Lower lobe of right lung (tissue), 2 donors: Measurements from ENCODE around the gene SND1. TPM values are rescaled to one million over a fixed set of nuclear protein-coding genes. Genes with fewer than 3 reads are reported as not detected.

Experiments
- ATAC-seq, 2 donors: fragments of 200-7000 bp; cut with Tn5 transposase; one replicate each; pipeline ENCODE4 v1.9.1; 2020 to 2022; ENCODE audit warnings: mild to moderate bottlenecking in 2 of 2, moderate library complexity in 2 of 2
- DNase-seq: peaks from one replicate; pipeline ENCODE4 v3.0.0-alpha.2; 2020
- H3K27ac ChIP-seq: fragments of 200-600 bp; one replicate; pipeline ENCODE4 v1.8.0; 2022
- H3K27me3 ChIP-seq: fragments of 200-600 bp; one replicate; pipeline ENCODE4 v1.8.0; 2022; ENCODE audit warnings: low read depth
- H3K36me3 ChIP-seq: fragments of 200-600 bp; one replicate; pipeline ENCODE4 v1.8.0; 2022; ENCODE audit warnings: mild to moderate bottlenecking
- H3K4me1 ChIP-seq: fragments of 200-600 bp; one replicate; pipeline ENCODE4 v1.8.0; 2022
- H3K4me3 ChIP-seq: fragments of 200-600 bp; one replicate; pipeline ENCODE4 v1.8.0; 2022; ENCODE audit warnings: mild to moderate bottlenecking
- H3K9me3 ChIP-seq: fragments of 200-600 bp; one replicate; pipeline ENCODE4 v1.8.0; 2022
- intact Hi-C: fragments of 100-400 bp; cut with DNase I; formaldehyde crosslinking; loops from one replicate; pipeline ENCODE4 v1.11.0; 2022
- total RNA-seq: library from RNA; stranded (reverse); fragmentation: NEBNext Ultra II Directional; extraction: Animal tissue kit (Norgen Biotek cat#: 25700); gene quantifications from one replicate; pipeline ENCODE4 v1.2.1, GENCODE V29; 2021
- TF ChIP-seq, protein P1 (sequence below): fragments of 200-600 bp; IDR thresholded peaks from one replicate; pipeline ENCODE4 v1.8.0; 2022; ENCODE audit warnings: antibody characterized with exemption, mild to moderate bottlenecking
- donor health status: DM: no; HTN: yes; CAD: no; lungs with severe emphysema.

Gene SND1
- total RNA-seq, 1 donor from 2014 or later = 142 TPM

DNA sequence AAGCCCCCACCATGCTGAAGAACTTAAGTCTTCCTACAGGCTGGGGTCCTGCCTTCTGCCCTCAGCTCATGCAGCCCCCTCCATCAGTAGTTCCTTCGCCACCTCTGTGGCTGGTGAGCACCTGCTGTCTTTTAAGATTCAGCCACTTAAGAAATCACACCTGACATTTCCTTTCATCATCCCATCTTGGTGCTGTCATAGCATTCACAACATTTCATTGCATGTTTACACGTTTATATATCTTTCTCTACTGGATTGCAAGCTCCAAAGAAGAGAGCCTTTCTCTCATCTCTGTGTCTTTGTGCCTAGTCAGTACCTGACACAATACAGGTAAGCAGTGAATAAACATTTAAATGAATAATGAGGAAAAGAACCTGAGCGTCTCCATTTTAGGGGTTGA, 38.3 kb downstream of the SND1 start:
- H3K9me3 ChIP-seq = no peaks in the 10 kb centered on the region
- H3K36me3 ChIP-seq = peaks cover 69% of the 10 kb centered on the region
- H3K4me1 ChIP-seq = peaks cover 4% of the 10 kb centered on the region
- DNase-seq (no peak), ATAC-seq (no peak)
- intact Hi-C loops = no loop called here
- H3K27ac ChIP-seq = no peak overlapping the region
- H3K27me3 ChIP-seq = no peaks in the 10 kb centered on the region
- no peak overlapping the region for H3K4me3 ChIP-seq
- TF ChIP-seq, protein P1, sequence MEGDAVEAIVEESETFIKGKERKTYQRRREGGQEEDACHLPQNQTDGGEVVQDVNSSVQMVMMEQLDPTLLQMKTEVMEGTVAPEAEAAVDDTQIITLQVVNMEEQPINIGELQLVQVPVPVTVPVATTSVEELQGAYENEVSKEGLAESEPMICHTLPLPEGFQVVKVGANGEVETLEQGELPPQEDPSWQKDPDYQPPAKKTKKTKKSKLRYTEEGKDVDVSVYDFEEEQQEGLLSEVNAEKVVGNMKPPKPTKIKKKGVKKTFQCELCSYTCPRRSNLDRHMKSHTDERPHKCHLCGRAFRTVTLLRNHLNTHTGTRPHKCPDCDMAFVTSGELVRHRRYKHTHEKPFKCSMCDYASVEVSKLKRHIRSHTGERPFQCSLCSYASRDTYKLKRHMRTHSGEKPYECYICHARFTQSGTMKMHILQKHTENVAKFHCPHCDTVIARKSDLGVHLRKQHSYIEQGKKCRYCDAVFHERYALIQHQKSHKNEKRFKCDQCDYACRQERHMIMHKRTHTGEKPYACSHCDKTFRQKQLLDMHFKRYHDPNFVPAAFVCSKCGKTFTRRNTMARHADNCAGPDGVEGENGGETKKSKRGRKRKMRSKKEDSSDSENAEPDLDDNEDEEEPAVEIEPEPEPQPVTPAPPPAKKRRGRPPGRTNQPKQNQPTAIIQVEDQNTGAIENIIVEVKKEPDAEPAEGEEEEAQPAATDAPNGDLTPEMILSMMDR = no peak

DNA sequence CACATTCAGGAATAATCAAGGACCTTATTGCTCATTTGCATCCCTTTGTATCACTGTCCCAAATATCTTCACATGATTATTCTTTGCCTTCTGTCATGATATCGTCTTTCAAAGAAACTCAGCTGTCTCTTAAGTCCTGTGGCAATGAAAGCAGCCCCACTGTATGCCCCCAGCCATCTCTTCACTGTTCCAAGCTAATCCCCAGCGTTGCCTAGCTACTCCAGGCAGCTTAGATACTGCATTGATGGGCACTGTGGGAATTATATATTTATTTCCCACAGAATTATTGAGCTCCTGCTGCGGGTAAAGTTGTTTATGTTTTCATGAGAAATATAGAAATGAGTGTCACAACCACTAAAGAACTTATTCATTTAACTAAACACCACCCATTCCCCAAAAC, 38.8 kb downstream of the SND1 start:
- TF ChIP-seq, protein P1 = no peak
- Histone ChIP-seq H3K27me3 (no peaks in the 10 kb centered on the region), H3K9me3 (no peaks in the 10 kb centered on the region), H3K4me3 (no peak overlapping the region), H3K27ac (no peak overlapping the region), H3K36me3 (peaks cover 73% of the 10 kb centered on the region), H3K4me1 (no peaks in the 10 kb centered on the region)
- ATAC-seq (no peak), DNase-seq (no peak)
- intact Hi-C loops = no loop called here

DNA sequence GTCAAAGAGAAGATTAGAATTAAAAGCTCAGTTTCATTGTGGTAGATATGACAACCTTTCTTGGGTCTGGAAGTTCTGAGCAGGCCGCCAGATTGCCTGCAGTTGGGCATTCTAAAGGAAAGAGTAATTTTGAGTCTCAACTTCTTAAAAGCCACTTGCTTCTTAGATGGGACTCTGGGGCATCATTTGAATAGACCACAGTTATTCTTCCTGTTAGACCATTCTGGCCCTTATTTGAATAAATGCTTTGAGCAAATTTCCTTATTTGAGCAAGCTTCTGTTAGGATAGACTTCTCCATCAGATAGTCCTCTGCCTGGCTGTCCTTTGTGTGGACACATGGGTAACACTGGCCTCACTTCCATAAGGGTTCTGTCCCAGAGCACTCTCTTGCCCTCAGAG, 40.2 kb downstream of the SND1 start:
- peaks cover 77% of the 10 kb centered on the region for H3K36me3 ChIP-seq
- no peak for ATAC-seq

DNA sequence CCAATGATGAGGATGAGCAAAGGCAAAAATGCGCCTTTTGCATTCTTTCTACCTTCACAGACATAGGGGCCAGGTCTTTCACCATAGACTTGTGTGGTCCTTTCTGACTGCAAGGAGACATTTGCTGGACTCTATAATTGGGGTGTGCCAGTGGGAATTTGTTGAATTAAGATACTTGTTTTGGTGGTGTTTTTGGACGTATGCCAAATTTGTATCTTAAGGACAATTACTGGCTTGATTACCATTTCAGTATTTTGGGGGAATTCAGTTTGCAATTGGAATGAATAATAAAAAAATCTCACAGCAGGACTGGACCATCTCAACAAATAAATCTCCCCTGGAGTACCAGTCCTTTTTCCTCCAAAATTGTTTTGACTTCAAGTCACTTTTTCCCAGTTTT, 47.9 kb downstream of the SND1 start:
- no peaks in the 10 kb centered on the region for H3K4me1 ChIP-seq
- DNase-seq = no peak
- peaks cover 85% of the 10 kb centered on the region for H3K36me3 ChIP-seq
- ATAC-seq = no peak
- H3K4me3 ChIP-seq = no peak overlapping the region
- no peak overlapping the region for H3K27ac ChIP-seq
- H3K27me3 ChIP-seq = no peaks in the 10 kb centered on the region
- TF ChIP-seq, protein P1 = no peak
- intact Hi-C loops = no loop called here
- no peaks in the 10 kb centered on the region for H3K9me3 ChIP-seq

More for the DNA sequence above, 40.2 kb downstream of the SND1 start:
- Histone ChIP-seq H3K4me3 (no peak overlapping the region), H3K27ac (no peak overlapping the region), H3K9me3 (no peaks in the 10 kb centered on the region), H3K27me3 (no peaks in the 10 kb centered on the region), H3K4me1 (no peaks in the 10 kb centered on the region)
- no peak for DNase-seq
- intact Hi-C loops = no loop called here
- TF ChIP-seq, protein P1 = no peak

DNA sequence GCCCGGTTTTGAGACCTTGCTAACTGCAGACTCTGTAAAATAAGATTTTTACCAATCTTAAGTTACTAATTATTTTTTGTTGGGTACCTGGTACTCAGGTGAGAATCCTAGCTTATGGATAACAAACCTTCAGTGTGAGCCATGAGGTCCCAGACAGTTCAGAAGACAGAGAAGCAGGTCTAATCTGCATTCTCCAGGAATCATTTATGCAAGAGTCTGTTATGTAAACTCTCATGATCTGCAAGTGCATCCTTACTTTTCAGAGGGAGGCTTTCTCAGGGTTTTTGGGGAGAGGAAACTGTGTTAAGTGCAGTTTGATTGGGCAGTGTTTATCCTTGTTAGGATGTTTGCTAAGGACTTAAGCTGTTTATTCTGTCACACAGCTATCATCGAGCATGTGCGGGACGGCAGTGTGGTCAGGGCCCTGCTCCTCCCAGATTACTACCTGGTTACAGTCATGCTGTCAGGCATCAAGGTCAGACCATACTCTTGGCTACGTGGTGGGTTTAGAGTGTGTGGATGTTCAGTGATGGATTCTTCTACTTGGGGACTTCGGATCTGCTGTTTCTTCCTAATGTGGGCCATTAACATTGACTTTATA, 50.2 kb downstream of the SND1 start:
- no peak for DNase-seq
- peak in 1 of 2 donors; percentile 38 for ATAC-seq
- intact Hi-C loops = no loop called here
- Histone ChIP-seq H3K36me3 (peaks cover 84% of the 10 kb centered on the region), H3K9me3 (no peaks in the 10 kb centered on the region), H3K4me3 (no peak overlapping the region), H3K27me3 (no peaks in the 10 kb centered on the region), H3K4me1 (no peaks in the 10 kb centered on the region), H3K27ac (no peak overlapping the region)
- TF ChIP-seq, protein P1 = no peak
